ENCODE results near the gene CENPK.
"Not testable (repeated sequence)": the region's sequence is repeated elsewhere in the genome, so short reads cannot be mapped to it uniquely, and the experiment has no call there.

Gene CENPK

DNA sequence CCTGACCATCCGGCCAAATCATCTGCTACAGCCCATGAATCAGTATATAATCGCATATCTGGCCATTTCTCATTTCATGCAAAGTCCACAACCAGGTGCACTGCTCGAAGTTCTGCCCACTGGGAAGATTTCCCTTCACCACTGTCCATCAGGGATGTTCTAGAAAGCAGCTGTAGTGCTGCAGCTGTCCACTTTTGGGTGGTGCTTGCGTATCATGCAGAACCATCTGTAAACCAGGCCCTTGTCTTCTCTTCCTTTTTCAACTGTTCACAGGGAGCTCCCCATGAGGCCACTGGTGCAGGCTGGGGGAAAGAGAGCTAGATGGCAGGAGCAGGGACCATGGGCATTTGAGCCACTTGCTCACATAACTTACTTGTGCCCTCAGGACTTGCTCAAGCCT, 73.8 kb downstream of the CENPK start:
- DNase-seq: no peak

DNA sequence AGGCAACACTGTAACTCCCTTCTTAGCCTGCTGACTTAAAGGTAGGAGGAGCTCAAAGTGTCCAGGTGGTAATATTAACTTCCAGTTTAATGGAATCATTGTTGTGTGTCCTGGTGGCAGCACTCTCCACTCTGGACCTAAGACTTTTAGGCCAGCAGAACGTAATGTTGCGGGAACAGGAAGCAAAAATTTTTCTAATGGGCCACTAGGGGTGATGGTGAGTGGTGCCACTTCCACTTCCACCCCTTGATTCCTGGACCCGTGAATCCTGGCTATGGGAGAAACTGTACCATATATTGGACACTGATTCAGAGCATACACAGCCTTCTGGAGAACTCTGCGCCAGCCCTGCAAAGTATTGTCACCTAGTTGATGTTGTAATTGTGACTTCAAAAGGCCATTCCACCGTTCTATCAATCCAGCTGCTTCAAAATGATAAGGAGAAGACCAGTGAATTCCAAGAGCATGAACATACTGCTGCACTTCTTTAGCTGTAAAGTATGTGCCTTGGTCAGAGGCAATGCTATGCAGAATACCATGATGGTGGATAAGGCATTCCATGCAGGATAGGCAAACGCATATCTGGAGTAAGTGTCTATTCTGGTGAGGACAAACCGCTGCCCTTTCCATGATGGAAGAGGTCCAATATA, 74.8 kb downstream of the CENPK start:
- not testable (repeated sequence) for DNase-seq

DNA sequence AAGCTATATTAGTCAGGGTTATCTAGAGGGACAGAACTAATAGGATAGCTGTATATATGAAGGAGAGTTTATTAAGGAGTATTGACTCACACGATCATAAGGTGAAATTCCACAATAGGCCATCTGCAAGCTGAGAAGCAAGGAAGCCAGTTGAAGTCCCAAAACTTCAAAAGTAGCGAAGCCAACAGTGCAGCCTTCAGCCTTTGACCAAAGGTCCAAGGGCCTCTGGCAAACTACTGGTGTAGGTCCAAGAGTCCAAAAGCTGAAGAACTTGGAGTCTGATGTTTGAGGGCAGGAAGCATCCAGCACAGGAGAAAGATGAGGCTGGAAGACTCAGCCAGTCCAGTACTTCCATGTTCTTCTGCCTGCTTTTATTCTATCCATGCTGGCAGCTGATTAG, 76.2 kb downstream of the CENPK start:
- DNase-seq: not testable (repeated sequence)

DNA sequence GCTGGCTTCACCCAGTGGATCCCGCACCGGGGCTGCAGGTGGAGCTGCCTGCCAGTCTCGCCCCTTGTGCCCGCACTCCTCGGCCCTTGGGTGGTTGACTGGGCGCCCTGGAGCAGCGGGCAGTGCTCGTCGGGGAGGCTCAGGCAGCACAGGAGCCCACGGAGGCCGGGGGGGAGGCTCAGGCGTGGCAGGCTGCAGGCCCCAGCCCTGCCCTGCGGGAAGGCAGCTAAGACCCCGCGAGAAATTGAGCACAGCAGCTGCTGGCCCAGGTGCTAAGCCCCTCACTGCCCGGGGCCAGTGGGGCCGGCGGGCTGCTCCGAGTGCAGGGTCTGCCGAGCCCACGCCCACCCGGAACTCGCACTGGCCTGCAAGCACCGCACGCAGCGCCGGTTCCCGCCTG, 77.6 kb downstream of the CENPK start:
- no peak for DNase-seq

DNA sequence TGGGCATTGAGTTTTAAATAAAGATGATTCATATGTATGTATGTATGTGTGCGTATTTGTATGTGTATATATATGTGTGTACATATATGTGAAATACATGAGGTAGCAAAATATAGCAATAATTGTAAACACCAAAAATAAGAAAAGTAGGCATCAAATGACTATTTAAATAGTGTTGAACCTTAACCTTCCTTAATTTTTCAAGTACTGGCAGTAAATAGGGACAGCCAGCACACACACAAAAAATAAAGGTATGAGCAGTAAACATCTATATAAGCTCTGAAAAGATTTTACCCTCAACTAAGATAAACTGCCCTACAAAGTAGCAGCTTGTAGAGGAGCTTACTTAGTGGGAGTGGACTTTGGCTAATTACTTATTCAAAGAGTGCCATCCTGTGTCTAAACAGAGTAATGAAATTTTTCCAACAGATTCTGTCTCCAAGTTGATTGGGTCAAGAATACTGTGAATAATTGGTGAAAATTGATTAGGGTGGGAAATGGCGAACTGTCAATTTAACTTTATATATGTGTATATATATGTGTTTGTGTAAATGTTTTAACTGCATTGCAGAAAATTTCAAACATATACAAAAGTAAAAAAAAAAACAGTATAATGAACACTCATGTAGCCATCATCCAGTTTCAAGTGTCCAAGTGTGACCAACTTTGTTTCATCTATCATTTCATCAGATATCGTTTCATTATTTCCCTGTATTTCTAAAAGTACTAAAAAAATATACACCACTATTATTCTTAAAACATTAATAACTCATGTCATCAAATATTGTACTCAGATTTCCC, 79.2 kb downstream of the CENPK start:
- DNase-seq: no peak

DNA sequence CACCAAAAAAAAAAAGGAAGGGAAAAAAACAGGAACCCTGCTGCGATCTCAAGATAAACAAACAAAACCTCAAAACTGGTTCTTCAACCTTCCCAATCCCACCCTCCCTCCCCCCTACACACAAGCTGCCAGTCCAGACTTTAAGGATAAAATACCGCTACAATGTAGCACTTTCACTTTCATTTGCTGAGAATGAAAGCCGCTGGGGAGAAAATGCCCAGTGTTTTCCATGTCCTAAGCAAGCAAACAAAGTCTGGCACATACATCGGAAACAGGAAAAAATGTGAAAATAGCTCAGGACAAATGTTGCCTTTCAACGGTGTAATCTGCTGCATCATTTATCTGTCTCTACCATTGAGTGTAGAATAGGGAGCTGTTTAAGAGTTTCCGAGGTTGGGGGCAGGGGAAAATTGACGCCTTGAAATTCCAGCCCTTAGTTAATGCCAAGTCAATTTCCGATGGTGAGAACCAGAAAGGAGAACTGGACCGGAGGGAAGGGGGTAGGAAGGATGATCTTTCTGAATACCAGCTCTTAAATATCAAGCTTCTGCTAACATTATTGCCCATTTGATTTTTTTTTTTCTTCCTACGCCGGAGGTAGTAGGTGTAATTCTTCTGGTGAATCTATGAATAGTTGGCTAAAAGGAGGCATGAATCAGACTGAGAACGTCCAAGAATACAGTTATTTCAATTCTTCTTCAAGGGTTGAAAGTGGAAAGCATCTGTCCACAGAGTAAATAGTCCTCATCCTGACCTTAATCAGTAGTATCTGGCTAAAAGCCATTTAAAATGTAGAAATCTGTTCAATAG, 80.0 kb downstream of the CENPK start:
- no peak for DNase-seq

DNA sequence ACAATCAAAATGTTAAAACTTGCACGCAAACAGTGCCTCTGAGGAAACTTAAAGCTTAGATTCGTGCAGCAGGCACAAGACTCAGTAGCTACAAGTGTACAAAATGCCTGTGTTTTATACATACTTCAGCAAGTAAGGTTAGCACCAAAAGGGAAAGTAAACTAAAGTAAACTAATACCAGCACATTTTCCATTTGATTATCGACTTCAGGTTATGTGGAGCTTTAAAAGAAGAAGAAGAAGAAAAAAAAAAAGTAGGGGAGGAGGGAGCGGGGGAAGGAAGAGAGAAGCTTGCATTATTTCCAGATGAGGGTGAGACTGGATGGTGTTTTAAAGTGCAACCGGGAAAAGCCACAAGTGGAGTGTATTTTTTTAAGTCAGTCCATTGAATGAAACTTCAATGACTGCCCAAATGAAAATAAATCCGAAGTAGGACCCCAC, 80.7 kb downstream of the CENPK start:
- DNase-seq: no peak

DNA sequence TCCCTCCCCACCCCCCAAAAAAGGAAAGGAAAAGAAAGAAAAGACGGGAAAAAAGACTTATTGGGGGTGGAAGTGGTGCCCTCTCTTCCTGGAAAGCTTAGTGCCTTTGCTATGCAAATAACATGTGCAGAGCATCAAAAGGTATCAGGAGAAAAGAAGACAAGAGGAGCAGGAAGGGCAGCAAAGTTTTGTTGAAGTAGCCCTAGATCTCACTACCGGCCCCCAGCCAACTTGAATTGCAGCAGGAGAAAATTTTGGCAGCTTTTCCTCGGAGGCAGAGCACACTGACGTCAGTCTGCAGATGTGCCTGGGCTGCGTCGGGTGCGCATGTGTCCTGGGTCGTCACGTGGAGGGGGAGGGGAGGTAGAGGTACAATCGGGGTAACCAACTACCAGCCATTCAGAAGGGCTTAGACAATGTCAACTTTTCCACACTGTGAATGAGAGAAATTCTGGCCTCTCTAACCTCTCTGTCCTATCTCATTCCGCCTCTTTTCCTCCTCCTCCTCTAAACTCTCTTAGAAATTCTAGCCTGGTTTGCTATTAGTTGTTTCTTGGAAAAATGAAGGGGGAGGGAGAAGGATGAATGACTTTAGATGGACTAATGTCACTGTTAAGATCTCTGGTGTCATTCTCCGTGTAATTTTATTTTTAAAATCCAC, 81.2 kb downstream of the CENPK start, which contains the start of gene ADAMTS6:
Gene ADAMTS6 (minus strand): TSS at position 286 of the 661 bp plus-strand sequence. CDS start 8,247 bp downstream, outside the sequence.
- no peak for DNase-seq

DNA sequence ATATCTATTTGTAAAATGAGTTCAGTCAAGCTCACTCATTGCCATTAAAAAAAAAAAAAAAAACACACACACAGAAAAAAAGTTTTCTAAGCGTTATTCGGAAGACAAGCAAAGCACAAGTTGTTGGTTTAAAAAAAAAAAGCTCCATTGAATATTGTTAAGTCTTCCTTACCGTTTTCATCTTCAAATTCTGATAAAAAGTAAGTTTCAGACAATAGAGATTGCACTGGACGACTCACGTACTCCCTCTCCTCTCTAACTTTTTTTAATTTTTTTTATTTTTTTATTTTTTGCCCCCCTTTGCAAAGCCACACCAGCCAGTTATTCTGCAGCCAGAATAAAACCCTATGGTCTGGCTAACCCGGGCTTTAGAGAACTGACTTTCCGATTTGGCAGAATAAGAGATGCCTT, 81.8 kb downstream of the CENPK start:
- DNase-seq: no peak

- no peak for DNase-seq
These were observed 82.6 kb downstream of the CENPK start for GRCh38 chr5:65480306-65480865.

GRCh38 chr5:65479527-65479926, 83.4 kb downstream of the CENPK start:
- DNase-seq: no peak

DNA sequence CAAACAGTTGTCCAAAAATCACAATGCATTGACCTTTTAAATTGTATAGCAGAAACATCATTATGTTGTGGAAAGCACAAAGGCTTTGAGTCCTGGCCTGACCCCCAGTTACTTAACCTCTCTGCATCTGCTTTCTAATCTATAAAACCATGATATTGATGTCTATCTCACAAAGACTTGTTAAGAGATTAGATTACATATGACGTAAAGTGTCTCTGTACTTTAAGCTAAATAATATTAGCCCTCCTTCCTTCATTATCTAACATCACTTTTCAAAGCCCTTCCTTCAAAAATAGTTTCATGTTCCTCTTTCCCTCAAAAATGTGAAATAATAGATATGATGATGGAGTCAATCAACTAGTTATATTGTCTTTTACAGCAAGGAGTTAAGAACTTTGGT, 84.6 kb downstream of the CENPK start:
- DNase-seq: no peak

- DNase-seq: no peak
These were observed 87.1 kb downstream of the CENPK start for GRCh38 chr5:65475895-65476294.

GRCh38 chr5:65475336-65475735, 87.6 kb downstream of the CENPK start:
- no peak for DNase-seq

DNA sequence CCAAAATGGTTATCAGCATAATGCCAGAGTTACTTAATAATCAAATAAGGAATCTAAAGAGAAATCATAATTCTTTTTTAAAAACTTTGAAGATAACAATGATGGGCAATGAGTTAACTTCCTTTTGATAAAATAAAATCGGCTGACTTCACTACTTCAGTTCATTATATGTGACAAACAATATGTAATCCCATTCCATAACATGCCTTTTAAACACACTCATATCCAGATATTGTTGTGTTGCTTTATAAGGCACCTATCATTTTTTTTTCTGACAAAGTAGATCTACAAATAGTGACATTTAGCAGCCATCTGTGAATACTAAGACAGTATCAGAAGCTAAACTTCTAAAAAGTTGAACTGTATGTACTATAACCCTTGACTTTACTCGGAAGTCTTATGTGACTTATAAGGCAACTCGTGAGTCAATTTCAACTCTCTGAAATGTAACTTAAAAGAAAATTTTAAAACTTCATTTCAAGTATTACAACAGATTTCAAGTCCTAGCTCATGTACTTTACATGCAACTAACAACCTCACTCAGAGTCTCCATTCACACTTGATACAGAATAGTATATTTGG, 88.7 kb downstream of the CENPK start:
- DNase-seq: no peak

- no peak for DNase-seq
These were observed 94.3 kb downstream of the CENPK start for GRCh38 chr5:65468633-65469032.

Data from NCI-H1417 treated with DMSO at 0.1 percent for 48 hours (cell line).